NCI-H748 (cell line): ENCODE data around the gene SHROOM2.
"Not testable (repeated sequence)": the region's sequence is repeated elsewhere in the genome, so short reads cannot be mapped to it uniquely, and the experiment has no call there.

ENCODE experiments used
- DNase-seq: peaks from one replicate; lab custom pipeline; 2025; ENCODE audit not compliant: unreplicated experiment; lab: John Stamatoyannopoulos, UW

SHROOM2 gene

DNA sequence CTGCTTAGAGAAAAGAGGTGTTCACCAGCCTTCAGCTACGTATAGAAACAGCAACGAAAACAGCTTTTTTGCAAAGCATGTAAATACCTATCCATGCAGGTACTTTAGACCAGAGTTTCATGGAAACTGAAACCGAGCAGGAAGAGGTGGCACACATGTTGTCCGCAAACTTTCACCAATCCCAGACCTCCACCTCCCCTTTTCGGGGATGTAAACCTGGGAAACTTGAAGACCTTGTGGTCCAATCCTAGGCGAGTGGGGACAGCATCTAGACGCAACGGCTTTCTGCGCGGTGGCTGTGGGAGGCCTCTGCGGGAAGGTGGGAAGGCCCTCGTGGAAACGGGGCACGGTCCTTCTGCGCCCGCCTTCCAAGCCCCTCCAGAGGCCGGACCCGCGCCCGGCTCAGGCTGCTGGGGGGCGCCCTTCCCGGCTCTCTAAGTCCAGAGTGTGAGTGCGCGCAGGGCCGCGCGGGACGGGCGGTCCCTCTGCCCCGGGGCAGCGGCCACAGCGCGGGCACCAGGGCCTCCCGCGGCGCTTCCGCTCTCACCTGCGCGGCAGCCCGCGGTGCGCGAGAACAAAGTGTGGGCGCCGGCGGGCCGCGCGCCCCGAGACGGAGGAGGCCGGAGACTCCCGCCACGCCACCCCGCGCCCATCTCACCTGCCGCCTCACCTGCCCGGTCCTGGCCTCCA, 830 bp upstream of the SHROOM2 start:
- peak; percentile 47 for DNase-seq

DNA sequence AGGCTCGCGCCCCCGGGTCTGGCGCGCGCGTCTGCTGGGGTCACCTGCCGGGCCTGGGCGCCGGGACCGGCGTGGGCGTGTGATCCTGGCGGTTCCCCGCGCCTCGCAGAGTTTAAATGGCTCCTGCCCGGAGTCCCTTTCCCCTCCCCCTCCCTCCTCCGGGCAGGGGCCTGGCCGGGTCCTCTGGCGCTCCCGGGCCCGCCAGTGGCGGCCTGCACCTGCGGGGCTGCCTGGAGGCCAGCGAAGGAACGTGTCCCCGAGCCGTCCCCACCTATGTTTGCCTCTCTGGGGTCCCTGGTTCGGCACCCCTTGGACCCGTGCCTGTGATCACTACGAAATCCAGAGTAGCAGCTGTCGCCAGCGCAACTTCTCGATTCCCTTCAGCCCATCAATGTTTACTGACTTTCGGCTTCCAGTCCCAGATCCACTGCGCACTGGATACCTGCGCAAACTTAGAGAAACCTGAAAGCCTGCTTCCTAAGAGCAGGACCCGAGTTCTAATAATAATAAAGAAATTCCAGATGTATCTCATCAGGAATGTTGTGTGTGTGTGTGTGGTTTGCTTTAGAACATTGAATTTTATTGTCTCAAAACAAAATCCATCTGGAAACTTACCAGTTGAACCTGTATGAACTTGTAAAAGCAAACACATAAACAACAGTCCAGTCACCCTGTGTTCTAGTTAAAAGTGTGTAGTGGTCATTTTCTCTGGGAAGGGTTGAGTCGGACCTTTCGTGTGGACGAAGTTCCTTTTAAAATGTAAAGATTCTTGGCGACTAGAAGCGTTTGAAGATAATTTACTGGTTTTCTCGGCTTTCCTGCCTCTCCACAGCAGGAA, 788 bp downstream of the SHROOM2 start:
- DNase-seq, result peak; percentile 54

DNA sequence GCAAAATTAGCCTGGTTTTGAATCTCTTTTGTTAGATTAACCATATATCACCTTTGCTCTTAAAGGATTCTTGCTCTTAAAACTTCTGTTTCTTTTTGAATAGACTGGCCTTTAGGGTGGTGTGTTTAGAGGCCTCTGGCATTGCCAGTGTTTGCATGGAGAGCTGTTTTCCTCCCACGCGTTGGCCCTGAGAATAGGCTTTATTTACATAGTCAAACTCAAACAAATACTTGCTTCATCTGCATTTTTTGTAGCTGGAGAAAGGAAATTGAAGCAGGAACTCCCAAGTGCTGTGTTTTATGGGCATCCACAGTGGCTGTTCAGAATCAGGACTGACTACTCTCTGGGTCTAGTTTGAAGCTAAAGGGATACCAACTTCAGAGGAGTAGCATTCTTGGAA, 2.7 kb downstream of the SHROOM2 start:
- peak; percentile 72 for DNase-seq

- DNase-seq, result no peak
These were observed 3.3 kb downstream of the SHROOM2 start for GRCh38 chrX:9789555-9789954.

DNA sequence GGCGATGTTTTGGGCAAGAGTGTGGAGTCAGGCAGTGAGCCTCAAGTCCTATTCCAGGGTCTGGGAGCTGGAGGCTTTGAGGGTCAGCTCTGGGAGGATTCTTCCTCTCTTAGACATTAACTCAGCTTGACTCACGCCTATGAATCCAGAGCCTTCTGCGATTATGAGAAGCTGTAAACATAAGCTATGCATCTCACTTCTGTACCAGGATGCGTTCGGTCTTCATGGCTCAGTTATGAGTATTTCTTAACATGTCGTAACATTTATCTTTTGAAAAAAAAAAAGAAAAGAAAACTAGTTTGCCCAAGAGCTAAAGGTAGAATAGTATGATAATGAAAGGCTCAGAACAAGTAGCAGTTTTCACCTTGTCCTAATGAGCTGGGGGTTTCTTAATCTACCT, 4.6 kb downstream of the SHROOM2 start:
- no peak for DNase-seq

- no peak for DNase-seq
These were observed 8.3 kb downstream of the SHROOM2 start for GRCh38 chrX:9794495-9794894.

- DNase-seq, result no peak
These were observed 11.4 kb downstream of the SHROOM2 start for GRCh38 chrX:9797384-9798360.

DNA sequence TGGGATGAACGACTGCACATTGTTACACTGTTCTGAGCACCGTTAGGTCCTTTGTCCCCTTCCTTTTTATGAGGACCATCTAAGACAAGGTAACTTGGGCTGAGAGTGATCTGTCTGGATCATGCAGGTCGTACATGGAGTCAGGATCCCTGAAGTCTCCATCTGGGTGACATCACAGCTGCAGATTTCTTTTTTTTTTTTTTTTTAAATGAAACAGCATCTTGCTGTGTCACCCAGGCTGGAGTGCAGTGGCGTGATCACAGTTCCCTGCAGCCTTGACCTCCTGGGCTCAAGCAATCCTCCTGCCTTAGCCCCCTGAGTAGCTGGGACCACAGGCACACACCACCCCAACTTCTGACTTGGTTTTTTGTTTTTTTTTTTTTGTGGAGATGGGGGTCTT, 16.5 kb downstream of the SHROOM2 start:
- no peak for DNase-seq

DNA sequence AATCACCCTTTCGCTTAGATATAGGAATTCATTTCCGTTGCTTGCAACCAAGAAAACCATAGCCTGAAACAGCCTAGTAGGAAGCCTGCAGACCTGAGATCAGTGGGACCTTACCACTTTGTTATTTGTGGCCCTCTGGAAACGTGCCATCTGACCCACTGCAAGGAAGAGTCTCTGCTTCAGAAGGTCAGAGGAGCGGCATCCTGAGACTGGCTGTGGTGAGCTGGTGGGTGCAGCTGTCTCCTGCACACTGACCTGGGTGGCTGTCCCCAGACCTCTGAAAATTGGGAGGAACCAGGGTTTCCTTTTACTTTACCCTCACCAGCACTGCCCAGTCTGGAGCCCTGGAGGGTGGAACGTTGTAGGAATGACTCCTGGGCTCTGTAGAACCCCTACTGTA, 18.2 kb downstream of the SHROOM2 start:
- no peak for DNase-seq

DNA sequence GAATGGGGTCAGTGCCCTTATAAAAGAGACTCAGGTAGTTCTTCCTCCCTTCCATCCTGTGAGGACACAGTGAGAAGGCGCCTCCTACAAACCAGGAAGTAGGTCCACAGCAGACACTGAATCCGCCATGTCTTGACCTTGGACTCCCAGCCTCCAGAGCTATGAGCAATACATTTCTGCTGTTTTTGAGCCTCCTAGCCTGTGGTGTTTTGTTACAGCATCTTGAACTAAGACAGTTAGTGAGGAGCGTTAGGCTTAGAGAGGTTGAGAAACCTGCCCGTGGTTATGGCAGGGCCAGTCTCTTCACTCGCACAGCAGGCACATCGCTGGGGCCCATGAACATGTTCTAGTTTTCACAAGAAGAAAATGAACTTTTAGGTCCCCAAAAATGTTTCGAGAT, 19.7 kb downstream of the SHROOM2 start:
- no peak for DNase-seq

DNA sequence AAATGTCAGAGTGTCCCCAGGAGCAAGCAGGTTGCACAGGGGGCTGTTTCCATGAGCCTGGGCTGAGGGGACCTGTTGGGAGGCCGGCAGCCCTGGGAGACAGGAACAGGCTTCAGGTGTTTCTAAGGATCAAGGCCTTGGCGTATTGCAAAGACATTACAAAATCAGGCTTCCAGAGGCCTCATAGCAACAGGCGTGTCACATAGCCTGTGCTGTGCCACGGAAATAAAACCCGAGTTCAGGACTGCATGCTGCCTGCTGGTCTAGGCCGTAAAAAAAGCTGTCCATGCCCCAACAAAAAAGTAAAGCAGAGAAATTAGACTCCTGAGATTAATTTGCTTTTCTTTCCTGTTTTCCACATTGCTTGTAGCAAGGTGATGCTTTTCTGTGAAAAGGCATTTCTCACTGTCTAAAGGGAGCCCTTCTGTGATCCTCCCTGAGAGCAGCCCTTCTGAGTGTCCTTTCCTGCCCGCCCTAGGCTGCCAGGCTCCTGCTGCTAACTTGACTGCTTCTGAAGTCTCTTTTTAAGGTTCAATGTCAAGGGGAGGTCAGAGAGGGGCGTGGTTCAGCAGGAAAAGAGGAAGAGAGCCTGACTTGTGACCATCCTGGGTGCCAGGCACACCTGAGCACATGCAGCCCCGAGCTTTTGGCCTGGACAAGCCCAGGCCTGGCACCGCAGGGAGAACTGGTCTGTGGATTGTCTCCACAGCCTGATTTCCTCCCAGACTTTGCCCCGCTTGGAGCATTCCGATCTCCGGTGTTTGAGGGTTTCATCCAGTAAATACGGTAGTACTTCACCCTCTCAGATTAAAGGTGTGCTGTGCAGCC, 21.3 kb downstream of the SHROOM2 start:
- DNase-seq, result no peak

GRCh38 chrX:9809876-9810275, 23.6 kb downstream of the SHROOM2 start:
- not testable (repeated sequence) for DNase-seq

GRCh38 chrX:9811086-9811485, 24.9 kb downstream of the SHROOM2 start:
- DNase-seq, result not testable (repeated sequence)

- no peak for DNase-seq
These were observed 30.0 kb downstream of the SHROOM2 start for GRCh38 chrX:9816084-9816700.

DNA sequence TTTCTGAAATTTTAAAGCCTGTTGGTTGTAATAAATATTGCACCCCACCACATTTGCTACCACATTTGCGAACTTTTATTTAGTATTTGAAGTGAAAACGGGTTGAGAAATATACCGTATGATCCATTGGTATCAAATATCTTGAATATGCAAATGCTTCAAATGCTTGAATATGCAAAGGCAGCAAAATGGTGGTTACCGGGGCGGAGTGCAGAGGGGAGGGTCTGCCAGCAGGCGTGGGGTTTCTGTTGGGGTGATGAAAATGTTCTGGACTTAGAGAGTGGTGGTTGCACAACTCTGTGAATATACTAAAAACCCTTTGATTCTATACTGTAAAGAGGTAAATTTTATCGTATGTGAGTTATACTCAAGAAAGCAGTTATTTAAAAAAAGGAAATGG, 35.3 kb downstream of the SHROOM2 start:
- no peak for DNase-seq

- no peak for DNase-seq
These were observed 38.3 kb downstream of the SHROOM2 start for GRCh38 chrX:9824554-9824953.

DNA sequence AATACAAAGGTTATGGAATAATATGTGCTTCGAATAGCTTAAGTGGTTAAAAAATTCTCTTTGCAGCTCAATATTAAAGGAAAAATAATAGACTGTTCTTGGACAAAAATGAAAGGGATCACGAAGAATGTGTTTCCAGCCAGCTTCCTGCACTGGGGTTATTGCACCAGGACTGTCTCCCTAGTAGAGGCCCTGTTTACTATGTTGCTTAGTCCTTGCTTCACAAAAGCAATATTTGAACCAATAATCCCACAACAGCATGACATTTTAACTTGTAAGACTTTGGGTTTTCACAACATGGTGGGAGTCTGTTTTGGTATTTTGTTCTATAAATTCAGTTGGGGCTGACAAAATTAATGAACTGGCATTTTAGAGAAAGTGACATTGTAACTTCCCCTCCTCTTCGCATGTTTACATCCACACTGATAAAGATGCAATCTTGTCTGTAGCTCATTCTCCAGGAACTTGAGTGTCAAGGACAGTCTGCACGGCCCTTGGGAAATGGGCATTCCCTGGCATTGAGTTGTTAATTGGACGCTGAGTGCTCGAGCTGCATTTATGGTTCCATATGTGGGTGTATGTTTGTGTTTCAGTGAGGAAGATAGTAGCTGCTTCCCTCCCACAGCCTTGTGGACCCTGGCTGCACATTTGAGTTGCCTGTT, 39.0 kb downstream of the SHROOM2 start:
- DNase-seq, result no peak

DNA sequence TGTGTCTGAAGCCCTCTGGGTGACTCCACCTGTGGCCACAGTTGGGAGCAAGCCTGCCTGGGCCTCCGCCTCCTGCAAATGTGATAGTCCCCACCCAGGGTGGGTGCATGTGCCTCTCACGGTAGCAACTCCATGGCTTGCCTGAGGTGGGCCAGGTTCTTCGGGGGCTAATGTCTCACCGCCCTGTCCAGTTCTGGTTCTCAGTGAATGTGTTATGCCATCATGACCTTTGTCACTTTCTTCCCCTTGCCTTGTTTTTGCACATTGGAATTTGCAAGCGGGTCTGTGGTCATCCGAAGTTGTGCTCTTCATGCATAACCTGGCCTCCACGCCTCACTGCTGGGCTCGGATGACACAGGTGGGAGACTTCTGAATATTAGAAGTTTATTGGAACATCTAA, 39.7 kb downstream of the SHROOM2 start:
- DNase-seq, result no peak
